ENCODE measurements around the gene HRH2.

HRH2 gene

GRCh38 chr5:175724314-175725275 is 66.7 kb downstream of the HRH2 start:
- DNase-seq: no peak
- no peak overlapping the region for H3K4me3 ChIP-seq (ENCODE audit: control insufficient read depth in 1 of 7, extremely low read depth in 1 of 7, insufficient read depth in 4 of 7, low read depth in 2 of 7, low read length in 6 of 7)
- ChIA-PET POLR2A (no interaction called here), CTCF (interaction anchor here (1.2 kb wide), 1 partner anchor 9 kb away, joined by 6 read pairs; no protein-coding TSS in a partner anchor)
- WGBS (ENCODE audit: insufficient coverage): 78% methylated on average over 9 of the region's 15 CpGs
- no peaks in the 10 kb centered on the region for H3K36me3 ChIP-seq (ENCODE audit: control insufficient read depth in 4 of 4, insufficient read depth in 4 of 4, low read length in 3 of 4)
- H3K27ac ChIP-seq (ENCODE audit: insufficient read depth in 1 of 2, low read depth in 1 of 2, low read length in 2 of 2, poor library complexity in 1 of 2, severe bottlenecking in 2 of 2): no peak overlapping the region
- peaks cover 0 to 16% (median 2%) of the 10 kb centered on the region in 5 experiments for H3K27me3 ChIP-seq (replicated peaks in 2 of 5; ENCODE audit: control insufficient read depth in 4 of 5, insufficient read depth in 5 of 5, low read length in 4 of 5)
- H3K4me1 ChIP-seq (ENCODE audit: control extremely low read depth in 1 of 4, control insufficient read depth in 4 of 4, insufficient read depth in 4 of 4, low read length in 3 of 4): peaks cover 0 to 6% (median 5%) of the 10 kb centered on the region in 4 experiments
- H3K9me3 ChIP-seq (ENCODE audit: control extremely low read depth in 1 of 5, control insufficient read depth in 4 of 5, insufficient read depth in 2 of 5, low read depth in 1 of 5, low read length in 4 of 5): no peaks in the 10 kb centered on the region

GRCh38 chr5:175728316-175728715 is 70.4 kb downstream of the HRH2 start:
- 89% methylated on average over 12 of the region's 12 CpGs for WGBS (ENCODE audit: insufficient coverage)
- H3K27me3 ChIP-seq (replicated peaks in 2 of 5; ENCODE audit: control insufficient read depth in 4 of 5, insufficient read depth in 5 of 5, low read length in 4 of 5): peaks cover 2 to 24% (median 9%) of the 10 kb centered on the region in 5 experiments
- H3K9me3 ChIP-seq (ENCODE audit: control extremely low read depth in 1 of 5, control insufficient read depth in 4 of 5, insufficient read depth in 2 of 5, low read depth in 1 of 5, low read length in 4 of 5): peaks cover 0 to under 1% (median 0%) of the 10 kb centered on the region in 5 experiments

GRCh38 chr5:175728885-175729828 is 71.3 kb downstream of the HRH2 start:
- H3K4me3 ChIP-seq (ENCODE audit: control insufficient read depth in 1 of 7, extremely low read depth in 1 of 7, insufficient read depth in 4 of 7, low read depth in 2 of 7, low read length in 6 of 7): peak overlapping the region in 2 of 7 experiments; percentile 16 to 28
- peaks cover 0 to 2% (median 0%) of the 10 kb centered on the region in 5 experiments for H3K9me3 ChIP-seq (ENCODE audit: control extremely low read depth in 1 of 5, control insufficient read depth in 4 of 5, insufficient read depth in 2 of 5, low read depth in 1 of 5, low read length in 4 of 5)
- peaks cover 2 to 24% (median 9%) of the 10 kb centered on the region in 5 experiments for H3K27me3 ChIP-seq (replicated peaks in 2 of 5; ENCODE audit: control insufficient read depth in 4 of 5, insufficient read depth in 5 of 5, low read length in 4 of 5)
- DNase-seq: peak in 2 of 3 donors; percentile 11 to 27
- ChIA-PET CTCF (interaction anchor here (0.9 to 6.1 kb wide), 13 partner anchors 10 to 877 kb away, joined by 3 to 47 read pairs (median 3); no protein-coding TSS in a partner anchor), POLR2A (no interaction called here)
- H3K27ac ChIP-seq (ENCODE audit: insufficient read depth in 1 of 2, low read depth in 1 of 2, low read length in 2 of 2, poor library complexity in 1 of 2, severe bottlenecking in 2 of 2): no peak overlapping the region
- peaks cover 0 to 7% (median 5%) of the 10 kb centered on the region in 4 experiments for H3K4me1 ChIP-seq (ENCODE audit: control extremely low read depth in 1 of 4, control insufficient read depth in 4 of 4, insufficient read depth in 4 of 4, low read length in 3 of 4)
- H3K36me3 ChIP-seq (ENCODE audit: control insufficient read depth in 4 of 4, insufficient read depth in 4 of 4, low read length in 3 of 4): no peaks in the 10 kb centered on the region
- WGBS (ENCODE audit: insufficient coverage): 16% methylated on average over 32 of the region's 33 CpGs

More at GRCh38 chr5:175728316-175728715, 70.4 kb downstream of the HRH2 start:
- H3K4me1 ChIP-seq (ENCODE audit: control extremely low read depth in 1 of 4, control insufficient read depth in 4 of 4, insufficient read depth in 4 of 4, low read length in 3 of 4): peaks cover 0 to 7% (median 5%) of the 10 kb centered on the region in 4 experiments
- DNase-seq: no peak
- H3K36me3 ChIP-seq (ENCODE audit: control insufficient read depth in 4 of 4, insufficient read depth in 4 of 4, low read length in 3 of 4): no peaks in the 10 kb centered on the region
- no peak overlapping the region for H3K4me3 ChIP-seq (ENCODE audit: control insufficient read depth in 1 of 7, extremely low read depth in 1 of 7, insufficient read depth in 4 of 7, low read depth in 2 of 7, low read length in 6 of 7)
- POLR2A ChIA-PET: no interaction called here
- CTCF ChIA-PET: interaction anchor here (1.3 to 6.1 kb wide), 3 partner anchors 10 to 201 kb away, joined by 3 to 47 read pairs (median 9); no protein-coding TSS in a partner anchor
- H3K27ac ChIP-seq (ENCODE audit: insufficient read depth in 1 of 2, low read depth in 1 of 2, low read length in 2 of 2, poor library complexity in 1 of 2, severe bottlenecking in 2 of 2): no peak overlapping the region

GRCh38 chr5:175729829-175730277 is 72.0 kb downstream of the HRH2 start:
- peaks cover 0 to 2% (median 0%) of the 10 kb centered on the region in 5 experiments for H3K9me3 ChIP-seq (ENCODE audit: control extremely low read depth in 1 of 5, control insufficient read depth in 4 of 5, insufficient read depth in 2 of 5, low read depth in 1 of 5, low read length in 4 of 5)
- no peaks in the 10 kb centered on the region for H3K36me3 ChIP-seq (ENCODE audit: control insufficient read depth in 4 of 4, insufficient read depth in 4 of 4, low read length in 3 of 4)
- H3K4me3 ChIP-seq (ENCODE audit: control insufficient read depth in 1 of 7, extremely low read depth in 1 of 7, insufficient read depth in 4 of 7, low read depth in 2 of 7, low read length in 6 of 7): peak overlapping the region in 2 of 7 experiments; percentile 16 to 28
- H3K27me3 ChIP-seq (replicated peaks in 2 of 5; ENCODE audit: control insufficient read depth in 4 of 5, insufficient read depth in 5 of 5, low read length in 4 of 5): peaks cover 2 to 24% (median 9%) of the 10 kb centered on the region in 5 experiments
- WGBS (ENCODE audit: insufficient coverage): 0% methylated on average over 3 of the region's 9 CpGs
- POLR2A ChIA-PET: no interaction called here
- no peak overlapping the region for H3K27ac ChIP-seq (ENCODE audit: insufficient read depth in 1 of 2, low read depth in 1 of 2, low read length in 2 of 2, poor library complexity in 1 of 2, severe bottlenecking in 2 of 2)
- peak; percentile 86 to 90 (median 87) for DNase-seq
- CTCF ChIA-PET: interaction anchor here (0.8 to 6.1 kb wide), 15 partner anchors 9 to 876 kb away, joined by 3 to 47 read pairs (median 3); no protein-coding TSS in a partner anchor
- peaks cover 0 to 7% (median 5%) of the 10 kb centered on the region in 4 experiments for H3K4me1 ChIP-seq (ENCODE audit: control extremely low read depth in 1 of 4, control insufficient read depth in 4 of 4, insufficient read depth in 4 of 4, low read length in 3 of 4)

- peaks cover 0 to 2% (median 0%) of the 10 kb centered on the region in 5 experiments for H3K9me3 ChIP-seq (ENCODE audit: control extremely low read depth in 1 of 5, control insufficient read depth in 4 of 5, insufficient read depth in 2 of 5, low read depth in 1 of 5, low read length in 4 of 5)
- peaks cover 0 to 7% (median 5%) of the 10 kb centered on the region in 4 experiments for H3K4me1 ChIP-seq (ENCODE audit: control extremely low read depth in 1 of 4, control insufficient read depth in 4 of 4, insufficient read depth in 4 of 4, low read length in 3 of 4)
- no peak overlapping the region for H3K4me3 ChIP-seq (ENCODE audit: control insufficient read depth in 1 of 7, extremely low read depth in 1 of 7, insufficient read depth in 4 of 7, low read depth in 2 of 7, low read length in 6 of 7)
- H3K36me3 ChIP-seq (ENCODE audit: control insufficient read depth in 4 of 4, insufficient read depth in 4 of 4, low read length in 3 of 4): no peaks in the 10 kb centered on the region
- no peak overlapping the region for H3K27ac ChIP-seq (ENCODE audit: insufficient read depth in 1 of 2, low read depth in 1 of 2, low read length in 2 of 2, poor library complexity in 1 of 2, severe bottlenecking in 2 of 2)
- DNase-seq: no peak
- ChIA-PET CTCF (interaction anchor here (0.7 to 6.1 kb wide), 7 partner anchors 13 to 926 kb away, joined by 3 to 47 read pairs (median 4); no protein-coding TSS in a partner anchor), POLR2A (no interaction called here)
- H3K27me3 ChIP-seq (replicated peaks in 2 of 5; ENCODE audit: control insufficient read depth in 4 of 5, insufficient read depth in 5 of 5, low read length in 4 of 5): peaks cover 2 to 26% (median 11%) of the 10 kb centered on the region in 5 experiments
- 90% methylated on average over 3 of the region's 3 CpGs for WGBS (ENCODE audit: insufficient coverage)
Measured at GRCh38 chr5:175731172-175731571, 73.3 kb downstream of the HRH2 start.

- Histone ChIP-seq H3K4me3 (ENCODE audit: control insufficient read depth in 1 of 7, extremely low read depth in 1 of 7, insufficient read depth in 4 of 7, low read depth in 2 of 7, low read length in 6 of 7) (no peak overlapping the region), H3K4me1 (ENCODE audit: control extremely low read depth in 1 of 4, control insufficient read depth in 4 of 4, insufficient read depth in 4 of 4, low read length in 3 of 4) (peaks cover 0 to 7% (median 5%) of the 10 kb centered on the region in 4 experiments), H3K27me3 (replicated peaks in 2 of 5; ENCODE audit: control insufficient read depth in 4 of 5, insufficient read depth in 5 of 5, low read length in 4 of 5) (peaks cover 2 to 26% (median 12%) of the 10 kb centered on the region in 5 experiments), H3K27ac (ENCODE audit: insufficient read depth in 1 of 2, low read depth in 1 of 2, low read length in 2 of 2, poor library complexity in 1 of 2, severe bottlenecking in 2 of 2) (no peak overlapping the region), H3K36me3 (ENCODE audit: control insufficient read depth in 4 of 4, insufficient read depth in 4 of 4, low read length in 3 of 4) (no peaks in the 10 kb centered on the region), H3K9me3 (ENCODE audit: control extremely low read depth in 1 of 5, control insufficient read depth in 4 of 5, insufficient read depth in 2 of 5, low read depth in 1 of 5, low read length in 4 of 5) (peaks cover 0 to 2% (median 0%) of the 10 kb centered on the region in 5 experiments)
- POLR2A ChIA-PET: no interaction called here
- no peak for DNase-seq
- CTCF ChIA-PET: interaction anchor here (2.9 kb wide), 1 partner anchor 13 kb away, joined by 19 read pairs; no protein-coding TSS in a partner anchor
- WGBS (ENCODE audit: insufficient coverage): 96% methylated on average over 3 of the region's 4 CpGs
Measured at GRCh38 chr5:175731756-175732465, 74.0 kb downstream of the HRH2 start.

All from common myeloid progenitor, CD34-positive (primary cell).